Breast epithelium (tissue), 3 donors: ENCODE data around the gene G0S2.

Source experiments
- POLR2A ChIP-seq: fragments of 450-650 bp; IDR thresholded peaks from one replicate; pipeline ENCODE4 v1.6.1; 2016; ENCODE audit warnings: antibody characterized with exemption, mild to moderate bottlenecking, moderate library complexity
- POLR2AphosphoS5 ChIP-seq, 3 donors: sonication (generic); formaldehyde crosslinking; IDR thresholded peaks; one replicate each; pipeline ENCODE4 v1.6.1; 2017; ENCODE audit warnings: antibody characterized with exemption in 3 of 3
- TF ChIP-seq, protein P1 (sequence below), 3 donors: fragments of 450-650 bp; IDR thresholded peaks; one replicate each; pipeline ENCODE4 v1.5.1; 2016 to 2017; ENCODE audit warnings: antibody characterized with exemption in 3 of 3, mild to moderate bottlenecking in 3 of 3, moderate library complexity in 3 of 3

DNA sequence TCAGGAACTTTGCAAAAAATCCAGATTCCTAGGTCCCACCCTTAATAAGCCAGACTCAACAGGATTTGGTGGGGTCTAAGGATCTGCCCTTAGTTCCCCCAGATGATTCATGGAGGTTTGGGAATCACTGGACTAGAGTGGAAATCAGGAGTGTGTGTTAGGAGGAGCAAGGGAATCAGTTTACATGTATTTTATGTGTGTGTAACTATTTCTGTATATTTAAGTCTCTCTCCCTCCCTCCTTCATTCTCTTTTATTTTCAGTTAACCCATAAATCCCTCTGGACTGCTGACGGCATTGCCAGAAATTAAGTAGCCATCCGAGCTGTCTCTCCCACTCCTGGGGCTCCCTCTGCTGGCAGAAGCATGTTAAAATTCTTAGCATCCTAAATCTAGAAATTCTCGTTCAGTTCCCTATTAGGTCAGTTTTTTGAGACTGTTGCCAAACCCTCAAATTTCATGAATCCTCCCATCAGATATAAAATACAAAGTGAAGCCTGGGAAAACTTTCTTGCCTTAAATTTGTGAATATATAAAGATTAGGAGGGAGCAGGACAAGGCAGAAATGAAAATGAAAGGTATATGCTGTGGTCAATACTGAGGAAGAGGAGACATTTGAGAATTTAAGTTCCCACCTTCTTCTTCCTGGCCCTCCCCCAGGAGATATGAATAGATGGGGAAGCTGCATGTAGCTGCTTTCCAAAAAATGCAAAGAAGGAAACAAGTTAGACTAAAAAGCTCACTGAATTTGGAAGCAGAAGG is 17.7 kb downstream of the G0S2 start:
- TF ChIP-seq, protein P1, sequence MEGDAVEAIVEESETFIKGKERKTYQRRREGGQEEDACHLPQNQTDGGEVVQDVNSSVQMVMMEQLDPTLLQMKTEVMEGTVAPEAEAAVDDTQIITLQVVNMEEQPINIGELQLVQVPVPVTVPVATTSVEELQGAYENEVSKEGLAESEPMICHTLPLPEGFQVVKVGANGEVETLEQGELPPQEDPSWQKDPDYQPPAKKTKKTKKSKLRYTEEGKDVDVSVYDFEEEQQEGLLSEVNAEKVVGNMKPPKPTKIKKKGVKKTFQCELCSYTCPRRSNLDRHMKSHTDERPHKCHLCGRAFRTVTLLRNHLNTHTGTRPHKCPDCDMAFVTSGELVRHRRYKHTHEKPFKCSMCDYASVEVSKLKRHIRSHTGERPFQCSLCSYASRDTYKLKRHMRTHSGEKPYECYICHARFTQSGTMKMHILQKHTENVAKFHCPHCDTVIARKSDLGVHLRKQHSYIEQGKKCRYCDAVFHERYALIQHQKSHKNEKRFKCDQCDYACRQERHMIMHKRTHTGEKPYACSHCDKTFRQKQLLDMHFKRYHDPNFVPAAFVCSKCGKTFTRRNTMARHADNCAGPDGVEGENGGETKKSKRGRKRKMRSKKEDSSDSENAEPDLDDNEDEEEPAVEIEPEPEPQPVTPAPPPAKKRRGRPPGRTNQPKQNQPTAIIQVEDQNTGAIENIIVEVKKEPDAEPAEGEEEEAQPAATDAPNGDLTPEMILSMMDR (IDR thresholded peaks at IDR 0.05), result peak; percentile 72 to 88 (median 85)
- TF ChIP-seq POLR2A, result no peak
- no peak for TF ChIP-seq POLR2AphosphoS5 (IDR thresholded peaks at IDR 0.05)
